ENCODE data around the gene DTX3.
"Not testable (repeated sequence)": the region's sequence is repeated elsewhere in the genome, so short reads cannot be mapped to it uniquely, and the experiment has no call there.

Gene DTX3

GRCh38 chr12:57632958-57633840 lies 28.6 kb downstream of the DTX3 start, which contains the start of gene B4GALNT1:
B4GALNT1 (minus strand) TSS chr12:57633201; CDS start chr12:57632132, 1,069 bp downstream.
- peak; percentile 98 for TF ChIP-seq CTCF (IDR thresholded peaks at IDR 0.05; ENCODE audit: extremely low read depth, missing control alignments)
- peak; percentile 88 for DNase-seq (ENCODE audit: low spot score)

GRCh38 chr12:57636731-57637130 lies 32.1 kb downstream of the DTX3 start:
- not testable (repeated sequence) for DNase-seq (ENCODE audit: low spot score)

GRCh38 chr12:57637364-57637763 lies 32.7 kb downstream of the DTX3 start:
- no peak for TF ChIP-seq CTCF (IDR thresholded peaks at IDR 0.05; ENCODE audit: extremely low read depth, missing control alignments)
- DNase-seq (ENCODE audit: low spot score): no peak

- no peak for TF ChIP-seq CTCF (IDR thresholded peaks at IDR 0.05; ENCODE audit: extremely low read depth, missing control alignments)
- no peak for DNase-seq (ENCODE audit: low spot score)
These were observed 33.5 kb downstream of the DTX3 start for GRCh38 chr12:57638096-57638495.

GRCh38 chr12:57640175-57641042 lies 35.8 kb downstream of the DTX3 start:
- no peak for TF ChIP-seq CTCF (IDR thresholded peaks at IDR 0.05; ENCODE audit: extremely low read depth, missing control alignments)

GRCh38 chr12:57641699-57642442 lies 37.2 kb downstream of the DTX3 start:
- DNase-seq (ENCODE audit: low spot score): no peak
- TF ChIP-seq CTCF (IDR thresholded peaks at IDR 0.05; ENCODE audit: extremely low read depth, missing control alignments): no peak

More at GRCh38 chr12:57640175-57641042, 35.8 kb downstream of the DTX3 start:
- no peak for DNase-seq (ENCODE audit: low spot score)

- not testable (repeated sequence) for DNase-seq (ENCODE audit: low spot score)
These were observed 41.5 kb downstream of the DTX3 start for GRCh38 chr12:57645990-57646658.

GRCh38 chr12:57646659-57647049 lies 42.0 kb downstream of the DTX3 start:
- not testable (repeated sequence) for DNase-seq (ENCODE audit: low spot score)
